Thoracic aorta (tissue), 2 donors: ENCODE results near the gene MKS1. TPM values are rescaled to one million over a fixed set of nuclear protein-coding genes. Genes with fewer than 3 reads are reported as not detected.

Experiments
- ATAC-seq: fragments of 150-250 bp; one replicate; pipeline ENCODE4 v1.8.0; 2017; ENCODE audit warnings: low read depth; ENCODE audit not compliant: insufficient number of reproducible peaks, low FRiP score
- DNase-seq: peaks from one replicate; pipeline ENCODE4 v3.0.0-alpha.2; 2020; ENCODE audit warnings: low spot score
- H3K27ac ChIP-seq, 2 donors: fragments of 200-600 bp; sonication (generic); 1 replicate in 1 of 2; 2 replicates in 1 of 2; pipeline ENCODE4 v1.5.1; 2016; ENCODE audit warnings: mild to moderate bottlenecking in 2 of 2, moderate library complexity in 2 of 2
- H3K27me3 ChIP-seq: fragments of 200-600 bp; sonication (generic); replicated peaks from 2 replicates; pipeline ENCODE4 v1.6.0; 2016; ENCODE audit warnings: mild to moderate bottlenecking; ENCODE audit not compliant: insufficient read depth
- H3K36me3 ChIP-seq: fragments of 200-600 bp; sonication (generic); one replicate; pipeline ENCODE4 v1.5.1; 2016
- H3K4me1 ChIP-seq, 2 donors: fragments of 200-600 bp; sonication (generic); 1 replicate in 1 of 2; 2 replicates in 1 of 2; pipeline versions ENCODE4 v1.5.1 to v1.6.0; 2016; ENCODE audit warnings: low read depth in 2 of 2, mild to moderate bottlenecking in 1 of 2; ENCODE audit not compliant: control insufficient read depth in 1 of 2
- H3K4me3 ChIP-seq: fragments of 200-600 bp; sonication (generic); 2 replicates; pipeline ENCODE4 v1.5.1; 2016; ENCODE audit warnings: mild to moderate bottlenecking
- H3K9me3 ChIP-seq: fragments of 200-600 bp; sonication (generic); 2 replicates; pipeline ENCODE4 v1.5.1; 2016
- total RNA-seq, 2 donors: library from RNA; depleted of rRNA; stranded (reverse); fragments of >200 nt; gene quantifications; one replicate each; pipeline versions ENCODE4 v1.1.0 to v1.2.3, GENCODE V29; 2016
- TF ChIP-seq, protein P1 (sequence below): fragments of 200-600 bp; sonication (generic); IDR thresholded peaks from one replicate; pipeline ENCODE4 v1.5.1; 2019; ENCODE audit warnings: antibody characterized with exemption

MKS1 gene
- 10 to 100 TPM; 10.5 to 10.8 TPM for total RNA-seq

- ATAC-seq (peak; percentile 90), DNase-seq (peak; percentile 71)
- H3K4me3 ChIP-seq = peak within 1 kb of the TSS; percentile 84
- peak within 1 kb of the TSS; percentile 61 to 71 for H3K27ac ChIP-seq
- H3K27me3 ChIP-seq = no peaks in the 10 kb centered on the region
- H3K9me3 ChIP-seq = no peaks in the 10 kb centered on the region
- peaks cover 5 to 8% of the 10 kb centered on the region in 2 donors for H3K4me1 ChIP-seq
- TF ChIP-seq, protein P1, sequence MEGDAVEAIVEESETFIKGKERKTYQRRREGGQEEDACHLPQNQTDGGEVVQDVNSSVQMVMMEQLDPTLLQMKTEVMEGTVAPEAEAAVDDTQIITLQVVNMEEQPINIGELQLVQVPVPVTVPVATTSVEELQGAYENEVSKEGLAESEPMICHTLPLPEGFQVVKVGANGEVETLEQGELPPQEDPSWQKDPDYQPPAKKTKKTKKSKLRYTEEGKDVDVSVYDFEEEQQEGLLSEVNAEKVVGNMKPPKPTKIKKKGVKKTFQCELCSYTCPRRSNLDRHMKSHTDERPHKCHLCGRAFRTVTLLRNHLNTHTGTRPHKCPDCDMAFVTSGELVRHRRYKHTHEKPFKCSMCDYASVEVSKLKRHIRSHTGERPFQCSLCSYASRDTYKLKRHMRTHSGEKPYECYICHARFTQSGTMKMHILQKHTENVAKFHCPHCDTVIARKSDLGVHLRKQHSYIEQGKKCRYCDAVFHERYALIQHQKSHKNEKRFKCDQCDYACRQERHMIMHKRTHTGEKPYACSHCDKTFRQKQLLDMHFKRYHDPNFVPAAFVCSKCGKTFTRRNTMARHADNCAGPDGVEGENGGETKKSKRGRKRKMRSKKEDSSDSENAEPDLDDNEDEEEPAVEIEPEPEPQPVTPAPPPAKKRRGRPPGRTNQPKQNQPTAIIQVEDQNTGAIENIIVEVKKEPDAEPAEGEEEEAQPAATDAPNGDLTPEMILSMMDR = peak; percentile 76
- no peaks in the 10 kb centered on the region for H3K36me3 ChIP-seq
Measured at GRCh38 chr17:58219007-58219788, at the start of gene MKS1. Gene MKS1 (minus strand): TSS chr17:58219255. CDS start chr17:58219230, 25 bp downstream.

DNA sequence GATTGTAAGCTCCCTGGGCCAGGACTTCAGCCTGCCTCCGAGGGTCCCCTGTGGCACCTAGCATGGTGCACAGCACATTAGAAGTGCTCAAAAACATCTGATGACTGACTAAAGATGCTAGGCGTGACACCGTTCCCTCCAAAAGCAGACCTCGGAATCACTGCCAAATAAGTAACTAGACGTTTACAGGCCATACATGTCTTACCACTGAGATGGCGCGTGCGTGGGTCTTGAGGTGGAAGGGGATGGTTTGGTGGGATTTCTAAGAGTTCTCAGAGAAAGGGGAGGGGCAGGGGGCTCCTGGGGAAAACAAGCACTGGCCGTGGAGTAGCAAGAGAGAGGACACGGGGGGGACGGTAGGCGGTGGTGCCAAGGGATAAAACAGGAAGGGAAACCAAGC lies 49.3 kb upstream of the MKS1 start:
- ATAC-seq (no peak), DNase-seq (no peak)
- H3K4me3 ChIP-seq = no peak overlapping the region
- no peaks in the 10 kb centered on the region for H3K4me1 ChIP-seq
- H3K36me3 ChIP-seq = no peaks in the 10 kb centered on the region
- TF ChIP-seq, protein P1 = no peak
- H3K27ac ChIP-seq = no peak overlapping the region
- H3K9me3 ChIP-seq = no peaks in the 10 kb centered on the region
- H3K27me3 ChIP-seq = no peaks in the 10 kb centered on the region

- H3K27ac ChIP-seq = no peak overlapping the region
- no peak overlapping the region for H3K4me3 ChIP-seq
- no peak for DNase-seq
- H3K4me1 ChIP-seq = no peaks in the 10 kb centered on the region
- no peaks in the 10 kb centered on the region for H3K27me3 ChIP-seq
- no peaks in the 10 kb centered on the region for H3K36me3 ChIP-seq
- H3K9me3 ChIP-seq = no peaks in the 10 kb centered on the region
- TF ChIP-seq, protein P1 = no peak
- no peak for ATAC-seq
Measured at GRCh38 chr17:58267347-58268324, 48.6 kb upstream of the MKS1 start.

DNA sequence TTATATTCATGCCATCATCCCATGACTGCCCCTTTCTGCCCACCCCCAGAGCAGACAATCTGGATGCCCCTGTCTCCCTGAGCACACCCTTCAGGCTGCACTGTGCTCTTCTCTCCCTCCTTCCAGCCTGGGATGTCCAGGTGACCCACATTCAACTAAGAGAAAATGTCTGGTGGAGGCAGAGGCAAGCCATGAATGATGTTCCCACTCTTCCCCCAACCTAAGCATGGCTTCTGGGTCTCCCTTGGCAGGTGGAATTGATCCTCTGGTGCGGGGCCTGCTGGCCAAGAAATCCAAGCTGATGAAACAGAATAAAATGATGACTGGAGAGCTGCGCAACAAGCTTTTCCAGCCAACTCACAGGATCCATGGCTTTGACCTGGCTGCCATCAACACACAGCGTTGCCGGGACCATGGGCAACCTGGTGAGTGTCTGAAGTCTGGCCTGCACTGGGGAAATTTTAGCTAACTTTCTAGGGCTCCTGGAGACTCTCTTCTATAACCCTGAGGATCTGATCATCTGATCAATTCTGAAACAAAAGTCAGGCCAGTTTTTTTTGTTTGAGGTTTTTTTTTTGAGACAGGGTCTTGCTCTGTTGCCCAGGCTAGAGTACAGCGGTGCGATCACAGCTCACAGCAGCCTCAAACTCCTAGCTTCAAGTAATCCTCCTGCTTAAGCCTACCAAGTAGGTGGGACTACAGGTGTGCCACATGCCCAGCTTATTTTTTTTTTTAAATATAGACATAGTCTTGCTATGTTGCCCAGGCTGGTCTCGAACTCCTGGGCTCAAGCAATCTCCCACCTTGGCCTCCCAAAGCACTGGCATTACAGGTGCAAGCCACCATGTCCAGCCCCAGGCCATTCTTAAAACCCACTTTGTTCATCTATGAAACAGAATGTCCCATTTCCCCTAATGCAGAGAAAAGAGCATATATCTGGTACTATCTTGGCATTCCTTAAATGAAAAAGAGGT lies 47.1 kb upstream of the MKS1 start:
- Histone ChIP-seq H3K36me3 (no peaks in the 10 kb centered on the region), H3K27ac (no peak overlapping the region), H3K27me3 (no peaks in the 10 kb centered on the region), H3K9me3 (no peaks in the 10 kb centered on the region), H3K4me1 (no peaks in the 10 kb centered on the region), H3K4me3 (no peak overlapping the region)
- ATAC-seq = no peak
- TF ChIP-seq, protein P1 = no peak
- DNase-seq = no peak
